IMR-90 (cell line): ENCODE results near the gene PKP4.

Experiments
- BHLHE40 ChIP-seq: fragments of 150-350 bp; IDR thresholded peaks from 2 replicates; pipeline ENCODE4 v1.6.1; 2016; ENCODE audit warnings: mild to moderate bottlenecking, low read depth, low read length
- MAFK ChIP-seq: IDR thresholded peaks from 2 replicates; pipeline ENCODE4 v1.6.1; 2012; ENCODE audit warnings: low read depth, low read length, improper control_type of control experiment
- POLR2A ChIP-seq: IDR thresholded peaks from 2 replicates; pipeline ENCODE4 v1.6.1; 2012; ENCODE audit warnings: mild to moderate bottlenecking, low read depth, low read length
- RFX5 ChIP-seq: IDR thresholded peaks from 2 replicates; pipeline ENCODE4 v1.8.0; 2012; ENCODE audit warnings: low read depth, mild to moderate bottlenecking, low read length, moderate library complexity
- TF ChIP-seq, protein P1 (sequence below): fragments of 150-350 bp; IDR thresholded peaks from 2 replicates; pipeline ENCODE4 v1.6.1; 2016; ENCODE audit warnings: low read depth, mild to moderate bottlenecking, low read length, moderate library complexity, borderline replicate concordance
- TF ChIP-seq, protein P2 (sequence below): conservative IDR thresholded peaks from 2 replicates; pipeline ENCODE4 v1.5.1; 2012; ENCODE audit warnings: mild to moderate bottlenecking, low read depth, low read length, improper control_type of control experiment
- TF ChIP-seq, protein P3 (sequence below): fragments of 150-350 bp; IDR thresholded peaks from 2 replicates; pipeline ENCODE4 v1.6.1; 2017; ENCODE audit warnings: mild to moderate bottlenecking, antibody characterized with exemption, low read length, low read depth

DNA sequence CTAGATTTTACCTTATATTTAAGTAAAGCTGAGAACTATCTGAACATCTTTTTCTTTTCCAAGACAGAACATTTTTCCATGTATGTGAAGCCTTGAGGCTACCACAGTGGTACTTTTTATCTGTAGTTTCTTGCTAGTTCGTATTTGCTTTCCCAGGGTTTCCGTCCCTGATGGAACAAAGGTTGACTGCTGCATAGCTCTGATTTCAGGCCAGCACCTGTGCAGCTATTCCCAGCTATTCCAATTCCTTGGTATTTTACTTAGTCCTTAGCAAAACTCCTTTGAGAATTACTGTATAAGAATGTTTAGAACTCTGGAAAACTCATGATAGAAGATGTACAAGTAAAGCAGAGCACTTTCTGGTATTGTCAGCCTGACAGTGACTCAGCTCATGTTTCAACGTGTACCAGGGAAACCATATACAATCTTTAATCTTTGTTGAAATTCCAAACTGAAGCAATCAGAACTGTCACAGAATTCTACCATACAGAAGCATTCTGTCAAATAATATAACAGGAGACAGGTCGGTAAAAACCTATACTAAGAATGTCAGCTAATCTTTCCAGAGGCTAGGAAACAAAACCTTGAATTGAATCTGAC is 162.2 kb downstream of the PKP4 start:
- TF ChIP-seq, protein P1, sequence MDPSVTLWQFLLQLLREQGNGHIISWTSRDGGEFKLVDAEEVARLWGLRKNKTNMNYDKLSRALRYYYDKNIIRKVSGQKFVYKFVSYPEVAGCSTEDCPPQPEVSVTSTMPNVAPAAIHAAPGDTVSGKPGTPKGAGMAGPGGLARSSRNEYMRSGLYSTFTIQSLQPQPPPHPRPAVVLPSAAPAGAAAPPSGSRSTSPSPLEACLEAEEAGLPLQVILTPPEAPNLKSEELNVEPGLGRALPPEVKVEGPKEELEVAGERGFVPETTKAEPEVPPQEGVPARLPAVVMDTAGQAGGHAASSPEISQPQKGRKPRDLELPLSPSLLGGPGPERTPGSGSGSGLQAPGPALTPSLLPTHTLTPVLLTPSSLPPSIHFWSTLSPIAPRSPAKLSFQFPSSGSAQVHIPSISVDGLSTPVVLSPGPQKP: no peak
- TF ChIP-seq, protein P2, sequence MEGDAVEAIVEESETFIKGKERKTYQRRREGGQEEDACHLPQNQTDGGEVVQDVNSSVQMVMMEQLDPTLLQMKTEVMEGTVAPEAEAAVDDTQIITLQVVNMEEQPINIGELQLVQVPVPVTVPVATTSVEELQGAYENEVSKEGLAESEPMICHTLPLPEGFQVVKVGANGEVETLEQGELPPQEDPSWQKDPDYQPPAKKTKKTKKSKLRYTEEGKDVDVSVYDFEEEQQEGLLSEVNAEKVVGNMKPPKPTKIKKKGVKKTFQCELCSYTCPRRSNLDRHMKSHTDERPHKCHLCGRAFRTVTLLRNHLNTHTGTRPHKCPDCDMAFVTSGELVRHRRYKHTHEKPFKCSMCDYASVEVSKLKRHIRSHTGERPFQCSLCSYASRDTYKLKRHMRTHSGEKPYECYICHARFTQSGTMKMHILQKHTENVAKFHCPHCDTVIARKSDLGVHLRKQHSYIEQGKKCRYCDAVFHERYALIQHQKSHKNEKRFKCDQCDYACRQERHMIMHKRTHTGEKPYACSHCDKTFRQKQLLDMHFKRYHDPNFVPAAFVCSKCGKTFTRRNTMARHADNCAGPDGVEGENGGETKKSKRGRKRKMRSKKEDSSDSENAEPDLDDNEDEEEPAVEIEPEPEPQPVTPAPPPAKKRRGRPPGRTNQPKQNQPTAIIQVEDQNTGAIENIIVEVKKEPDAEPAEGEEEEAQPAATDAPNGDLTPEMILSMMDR: no peak
- TF ChIP-seq BHLHE40 (no peak), RFX5 (no peak), POLR2A (no peak), MAFK (no peak)
- TF ChIP-seq, protein P3, sequence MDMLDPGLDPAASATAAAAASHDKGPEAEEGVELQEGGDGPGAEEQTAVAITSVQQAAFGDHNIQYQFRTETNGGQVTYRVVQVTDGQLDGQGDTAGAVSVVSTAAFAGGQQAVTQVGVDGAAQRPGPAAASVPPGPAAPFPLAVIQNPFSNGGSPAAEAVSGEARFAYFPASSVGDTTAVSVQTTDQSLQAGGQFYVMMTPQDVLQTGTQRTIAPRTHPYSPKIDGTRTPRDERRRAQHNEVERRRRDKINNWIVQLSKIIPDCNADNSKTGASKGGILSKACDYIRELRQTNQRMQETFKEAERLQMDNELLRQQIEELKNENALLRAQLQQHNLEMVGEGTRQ: no peak
